HEK293 (cell line): ENCODE data around the gene HHEX.
A peak's percentile ranks its signal among the peaks of the same experiment; 100 is the strongest.
"Not testable (repeated sequence)": the region's sequence is repeated elsewhere in the genome, so short reads cannot be mapped to it uniquely, and the experiment has no call there.

ENCODE experiments used
- CTCF ChIA-PET: fragments of 350-600 bp; formaldehyde crosslinking; extraction: SDS; loops from one replicate; lab custom pipeline; 2021; ENCODE audit warnings: antibody characterized with exemption; lab: Yijun Ruan, JAX
- POLR2A ChIA-PET: fragments of 300-600 bp; formaldehyde crosslinking; extraction: SDS; loops from one replicate; lab custom pipeline; 2020; ENCODE audit warnings: antibody characterized with exemption, inconsistent platforms; lab: Yijun Ruan, JAX
- H3K27ac ChIP-seq: fragments of 200-500 bp; sonication (Bioruptor generic); 2 replicates; pipeline ENCODE4 v1.5.1; 2014; ENCODE audit warnings: low read depth, low read length, control low read depth, inconsistent platforms; ENCODE audit errors: extremely low read depth
- H3K36me3 ChIP-seq, 2 experiments: fragments of 200-500 bp in 1 of 2; sonication (Bioruptor generic) in 1 of 2; 1 replicate in 1 of 2; 2 replicates in 1 of 2; pipeline ENCODE4 v1.5.1; 2014 to 2017; ENCODE audit warnings: inconsistent platforms in 2 of 2, low read length in 2 of 2; ENCODE audit not compliant: control insufficient read depth in 2 of 2, insufficient read depth in 1 of 2
- H3K4me1 ChIP-seq: fragments of 200-500 bp; sonication (Bioruptor generic); 2 replicates; pipeline ENCODE4 v1.5.1; 2014; ENCODE audit warnings: mild to moderate bottlenecking, low read length, inconsistent platforms; ENCODE audit not compliant: control insufficient read depth, insufficient read depth
- H3K4me3 ChIP-seq: 2 replicates; pipeline ENCODE4 v1.5.1; 2011; ENCODE audit warnings: low read depth, mild to moderate bottlenecking, control low read depth, low read length, moderate library complexity
- H3K9me3 ChIP-seq: fragments of 200-500 bp; sonication (Bioruptor generic); 2 replicates; pipeline ENCODE4 v1.5.1; 2014; ENCODE audit warnings: low read depth, low read length, inconsistent platforms; ENCODE audit not compliant: control insufficient read depth, insufficient read depth
- EGR2 ChIP-seq: fragments of 450-650 bp; formaldehyde crosslinking; IDR thresholded peaks from 2 replicates; pipeline ENCODE4 v1.5.1; 2016; ENCODE audit warnings: low read depth, missing biosample characterization, missing genetic modification characterization
- KLF10 ChIP-seq: fragments of 450-650 bp; IDR thresholded peaks from 2 replicates; pipeline ENCODE4 v1.5.1; 2018; ENCODE audit warnings: missing biosample characterization, mild to moderate bottlenecking, missing genetic modification characterization
- KLF16 ChIP-seq: fragments of 450-650 bp; formaldehyde crosslinking; IDR thresholded peaks from 2 replicates; pipeline ENCODE4 v1.5.1; 2017; ENCODE audit warnings: missing biosample characterization, missing genetic modification characterization
- KLF17 ChIP-seq: fragments of 450-650 bp; formaldehyde crosslinking; IDR thresholded peaks from 2 replicates; pipeline ENCODE4 v1.5.1; 2016; ENCODE audit warnings: missing biosample characterization, missing genetic modification characterization
- SP2 ChIP-seq: fragments of 450-650 bp; formaldehyde crosslinking; IDR thresholded peaks from 2 replicates; pipeline ENCODE4 v1.5.1; 2016; ENCODE audit warnings: missing biosample characterization, missing genetic modification characterization
- SP7 ChIP-seq: fragments of 450-650 bp; formaldehyde crosslinking; IDR thresholded peaks from 2 replicates; pipeline ENCODE4 v1.5.1; 2016; ENCODE audit warnings: missing biosample characterization, missing genetic modification characterization
- ZFHX2 ChIP-seq: fragments of 450-650 bp; formaldehyde crosslinking; conservative IDR thresholded peaks from 2 replicates; pipeline ENCODE4 v1.5.1; 2016; ENCODE audit warnings: missing biosample characterization, missing genetic modification characterization
- ZFP3 ChIP-seq: fragments of 450-650 bp; formaldehyde crosslinking; IDR thresholded peaks from 2 replicates; pipeline ENCODE4 v1.5.1; 2016; ENCODE audit warnings: low read depth, missing biosample characterization, missing genetic modification characterization
- ZNF121 ChIP-seq: fragments of 450-650 bp; formaldehyde crosslinking; IDR thresholded peaks from 2 replicates; pipeline ENCODE4 v1.5.1; 2016; ENCODE audit warnings: missing biosample characterization, missing genetic modification characterization
- ZNF18 ChIP-seq: fragments of 450-650 bp; formaldehyde crosslinking; IDR thresholded peaks from 2 replicates; pipeline ENCODE4 v1.5.1; 2016; ENCODE audit warnings: missing biosample characterization, missing genetic modification characterization
- ZNF221 ChIP-seq: fragments of 450-650 bp; formaldehyde crosslinking; IDR thresholded peaks from 2 replicates; pipeline ENCODE4 v1.5.1; 2017; ENCODE audit warnings: missing biosample characterization, missing genetic modification characterization, borderline replicate concordance
- ZNF292 ChIP-seq: fragments of 450-650 bp; formaldehyde crosslinking; IDR thresholded peaks from 2 replicates; pipeline ENCODE4 v1.5.1; 2016; ENCODE audit warnings: low read depth, missing biosample characterization, missing genetic modification characterization, borderline replicate concordance
- ZNF510 ChIP-seq: fragments of 450-650 bp; formaldehyde crosslinking; IDR thresholded peaks from 2 replicates; pipeline ENCODE4 v1.5.1; 2018; ENCODE audit warnings: mild to moderate bottlenecking, missing genetic modification characterization, missing biosample characterization; ENCODE audit not compliant: insufficient replicate concordance
- ZNF560 ChIP-seq: fragments of 450-650 bp; formaldehyde crosslinking; IDR thresholded peaks from 2 replicates; pipeline ENCODE4 v1.5.1; 2017; ENCODE audit warnings: missing biosample characterization, missing genetic modification characterization, borderline replicate concordance
- ZNF571 ChIP-seq: fragments of 450-650 bp; formaldehyde crosslinking; IDR thresholded peaks from 2 replicates; pipeline ENCODE4 v1.5.0; 2017; ENCODE audit warnings: missing biosample characterization, missing genetic modification characterization
- ZNF585B ChIP-seq: fragments of 450-650 bp; formaldehyde crosslinking; IDR thresholded peaks from 2 replicates; pipeline ENCODE4 v1.5.1; 2016; ENCODE audit warnings: missing biosample characterization, missing genetic modification characterization
- ZNF596 ChIP-seq: fragments of 450-650 bp; IDR thresholded peaks from 2 replicates; pipeline ENCODE4 v1.5.0; 2018; ENCODE audit warnings: missing biosample characterization, mild to moderate bottlenecking, missing genetic modification characterization, moderate library complexity
- ZNF610 ChIP-seq: fragments of 450-650 bp; formaldehyde crosslinking; IDR thresholded peaks from 2 replicates; pipeline ENCODE4 v1.5.1; 2016; ENCODE audit warnings: missing biosample characterization, missing genetic modification characterization, borderline replicate concordance
- ZNF639 ChIP-seq: fragments of 450-650 bp; formaldehyde crosslinking; IDR thresholded peaks from 2 replicates; pipeline ENCODE4 v1.5.1; 2016; ENCODE audit warnings: missing biosample characterization, missing genetic modification characterization
- ZNF660 ChIP-seq: fragments of 450-650 bp; IDR thresholded peaks from 2 replicates; pipeline ENCODE4 v1.5.1; 2018; ENCODE audit warnings: missing biosample characterization, mild to moderate bottlenecking, missing genetic modification characterization

HHEX gene

GRCh38 chr10:92644921-92645320, 44.8 kb upstream of the HHEX start:
- no peak overlapping the region for H3K4me3 ChIP-seq
- no peaks in the 10 kb centered on the region for H3K9me3 ChIP-seq
- no peak overlapping the region for H3K27ac ChIP-seq
- peaks cover 69 to 85% of the 10 kb centered on the region in 2 experiments for H3K36me3 ChIP-seq
- POLR2A ChIA-PET = no interaction called here
- H3K4me1 ChIP-seq = no peaks in the 10 kb centered on the region
- CTCF ChIA-PET = interaction anchor here (0.9 kb wide), 2 partner anchors 13 to 54 kb away, joined by 3 to 4 read pairs; no protein-coding TSS in a partner anchor
- TF ChIP-seq ZNF292 = no peak
- TF ChIP-seq ZNF560 = no peak

- H3K27ac ChIP-seq, H3K9me3 ChIP-seq, POLR2A ChIA-PET, H3K4me3 ChIP-seq, H3K4me1 ChIP-seq: not testable (repeated sequence)
- TF ChIP-seq SP7 (tag by site-specific recombination) (peak; percentile 57; the same call in 1 of the 2 replicates), EGR2 (tag by site-specific recombination) (peak; percentile 59; the same call in 1 of the 2 replicates), ZFHX2 (tag by site-specific recombination) (peak; percentile 42; the same call in 1 of the 2 replicates), ZNF639 (0 out of 2 replicates have a peak, but pooled peaks have one; percentile 27)
- H3K36me3 ChIP-seq = peaks cover 92 to 95% of the 10 kb centered on the region in 2 experiments
- CTCF ChIA-PET = interaction anchor here (0.7 kb wide), 1 partner anchor 111 kb away, joined by 3 read pairs; no protein-coding TSS in a partner anchor
Observed at GRCh38 chr10:92650864-92651263, 38.9 kb upstream of the HHEX start.

GRCh38 chr10:92655426-92655825, 34.3 kb upstream of the HHEX start:
- ChIA-PET POLR2A (no interaction called here), CTCF (interaction anchor here (0.5 to 0.6 kb wide), 2 partner anchors 204 to 588 kb away, joined by 3 read pairs; no protein-coding TSS in a partner anchor)
- Histone ChIP-seq H3K27ac (no peak overlapping the region), H3K4me3 (no peak overlapping the region), H3K36me3 (peaks cover 47 to 52% of the 10 kb centered on the region in 2 experiments), H3K4me1 (no peaks in the 10 kb centered on the region), H3K9me3 (no peaks in the 10 kb centered on the region)
- TF ChIP-seq ZNF221 (tag by site-specific recombination) (no peak), ZNF121 (tag by site-specific recombination) (no peak), SP2 (no peak)

- no peak overlapping the region for H3K4me3 ChIP-seq
- no peaks in the 10 kb centered on the region for H3K9me3 ChIP-seq
- ChIA-PET CTCF (interaction anchor here (0.6 kb wide), 1 partner anchor 412 kb away, joined by 3 read pairs; no protein-coding TSS in a partner anchor), POLR2A (no interaction called here)
- peaks cover 37 to 45% of the 10 kb centered on the region in 2 experiments for H3K36me3 ChIP-seq
- TF ChIP-seq ZNF610 (tag by site-specific recombination) (no peak), KLF10 (tag by site-specific recombination) (peak; percentile 49; the same call in 1 of the 2 replicates)
- no peak overlapping the region for H3K27ac ChIP-seq
- H3K4me1 ChIP-seq = no peaks in the 10 kb centered on the region
Observed at GRCh38 chr10:92656266-92656961, 33.3 kb upstream of the HHEX start.

- no peak overlapping the region for H3K27ac ChIP-seq
- ChIA-PET CTCF (interaction anchor here (0.6 to 1.4 kb wide), 3 partner anchors 12 to 412 kb away, joined by 3 to 4 read pairs (median 3); no protein-coding TSS in a partner anchor), POLR2A (interaction anchor here (0.6 to 1.1 kb wide), 2 partner anchors 37 to 83 kb away, joined by 3 read pairs; partner anchors contain the start of gene IDE)
- peaks cover 31 to 39% of the 10 kb centered on the region in 2 experiments for H3K36me3 ChIP-seq
- no peaks in the 10 kb centered on the region for H3K4me1 ChIP-seq
- no peaks in the 10 kb centered on the region for H3K9me3 ChIP-seq
- no peak overlapping the region for H3K4me3 ChIP-seq
- TF ChIP-seq KLF17 (tag by site-specific recombination) = no peak
- no peak for TF ChIP-seq ZNF585B (tag by site-specific recombination)
- TF ChIP-seq ZFP3 (tag by site-specific recombination) = no peak
- TF ChIP-seq ZNF510 (tag by site-specific recombination) = no peak
- no peak for TF ChIP-seq KLF16
- TF ChIP-seq ZNF596 = no peak
- no peak for TF ChIP-seq ZNF18 (tag by site-specific recombination)
- no peak for TF ChIP-seq ZNF660 (tag by site-specific recombination)
- TF ChIP-seq ZNF571 (tag by site-specific recombination) = no peak
Observed at GRCh38 chr10:92657024-92657423, 32.7 kb upstream of the HHEX start.
